Transverse colon (tissue), 4 donors: ENCODE results near the gene GSG1. TPM values are rescaled to one million over a fixed set of nuclear protein-coding genes. Genes with fewer than 3 reads are reported as not detected.

Experiments
- DNase-seq: peaks from one replicate; pipeline ENCODE4 v3.0.0-alpha.2; 2019
- H3K27ac ChIP-seq, 4 donors: fragments of 200-600 bp; sonication (generic); 2 replicates each; pipeline ENCODE4 v1.5.1; 2016 to 2018; ENCODE audit warnings: inconsistent platforms in 4 of 4
- H3K27me3 ChIP-seq: fragments of 200-600 bp; sonication (generic); 2 replicates; pipeline ENCODE4 v1.5.1; 2017; ENCODE audit warnings: inconsistent platforms
- H3K36me3 ChIP-seq, 4 donors: fragments of 200-600 bp; sonication (generic); 2 replicates each; pipeline ENCODE4 v1.5.1; 2017 to 2019; ENCODE audit warnings: inconsistent platforms in 4 of 4
- H3K4me1 ChIP-seq, 4 donors: fragments of 200-600 bp; sonication (generic); 2 replicates each; pipeline ENCODE4 v1.5.1; 2017 to 2020; ENCODE audit warnings: inconsistent platforms in 4 of 4
- H3K4me3 ChIP-seq, 4 donors: fragments of 200-600 bp; sonication (generic); 1 replicate in 1 of 4; 2 replicates in 3 of 4; pipeline versions ENCODE4 v1.5.1 to v1.6.1; 2017 to 2019; ENCODE audit warnings: inconsistent platforms in 4 of 4
- H3K9me3 ChIP-seq, 2 donors: fragments of 200-600 bp; sonication (generic); 2 replicates each; pipeline ENCODE4 v1.5.1; 2017 to 2019; ENCODE audit warnings: inconsistent platforms in 2 of 2
- EP300 ChIP-seq: sonication (generic); formaldehyde crosslinking; IDR thresholded peaks from one replicate; pipeline ENCODE4 v1.6.1; 2017; ENCODE audit warnings: antibody characterized with exemption, low read depth
- POLR2A ChIP-seq: fragments of 450-650 bp; IDR thresholded peaks from one replicate; pipeline ENCODE4 v1.6.1; 2016; ENCODE audit warnings: antibody characterized with exemption, mild to moderate bottlenecking, moderate library complexity
- POLR2AphosphoS5 ChIP-seq, 3 donors: sonication (generic); formaldehyde crosslinking; IDR thresholded peaks; one replicate each; pipeline ENCODE4 v1.6.1; 2016; ENCODE audit warnings: antibody characterized with exemption in 3 of 3
- WGBS, 2 donors: methylation state at CpG; one replicate each; pipeline ENCODE4 v1.1.5; 2018; ENCODE audit warnings: low coverage in 1 of 2; 5-methylcytosine and 5-hydroxymethylcytosine counted together
- in situ Hi-C, 4 donors: fragments of 200-750 bp; cut with MboI; loops; one replicate each; pipeline versions ENCODE4 v1.15.0 to v1.15.1; 2017; ENCODE audit warnings: low sequenced_read_pairs in 3 of 4, low pct_ligation_motif_present in 1 of 4, low pct_unique_long_range_greater_than_20kb in 1 of 4
- intact Hi-C: fragments of 100-400 bp; cut with DNase I; formaldehyde crosslinking; loops from one replicate; pipeline ENCODE4 v1.15.1; 2023; ENCODE audit warnings: low total_unique reads
- total RNA-seq, 4 donors: library from RNA; depleted of rRNA; stranded (reverse); fragments of >200 nt; gene quantifications; one replicate each; pipeline ENCODE4 v1.1.0, GENCODE V29; 2016
- TF ChIP-seq, protein P1 (sequence below), 5 experiments: fragments of 200-600 bp in 3 of 5; fragments of 450-650 bp in 2 of 5; sonication (generic) in 3 of 5; IDR thresholded peaks; 1 replicate in 2 of 5; 2 replicates in 3 of 5; pipeline ENCODE4 v1.5.1; 2016 to 2017; ENCODE audit warnings: antibody characterized with exemption in 5 of 5, inconsistent platforms in 3 of 5, mild to moderate bottlenecking in 2 of 5, moderate library complexity in 1 of 5

GSG1 gene
- total RNA-seq, 4 donors from 2014 or later: not detected

DNA sequence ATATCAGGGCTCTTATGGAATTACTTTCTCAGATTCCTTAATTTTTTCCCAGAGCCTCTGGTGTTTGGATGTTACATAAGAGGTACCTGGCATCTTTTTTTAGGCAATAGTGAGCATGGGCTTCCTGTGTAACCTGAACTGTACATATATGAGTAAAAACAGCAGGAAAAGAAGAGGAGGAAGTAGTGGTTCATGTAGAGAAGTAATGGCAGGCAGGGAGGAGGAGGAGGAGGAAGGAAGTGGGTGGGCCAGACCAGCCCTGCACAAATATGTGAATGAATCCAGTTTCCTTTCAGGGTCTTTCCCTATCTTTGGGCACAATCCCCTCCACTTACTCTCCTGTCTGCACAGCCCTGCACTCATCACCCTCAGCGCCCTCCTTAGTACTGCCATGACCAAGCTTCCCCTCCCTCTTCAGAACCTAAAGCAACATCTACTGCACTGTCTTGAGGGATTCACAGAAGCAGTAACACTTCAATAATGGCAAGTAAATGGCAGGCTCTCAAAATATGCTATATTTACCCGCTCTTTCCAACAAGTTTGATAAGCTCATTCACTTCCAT, 40.9 kb upstream of the GSG1 start:
- in situ Hi-C loops: no loop called here
- WGBS, 2 donors: 78 to 92% methylated on average over 2 of the region's 2 CpGs
- no peak overlapping the region for H3K4me3 ChIP-seq
- no peak for TF ChIP-seq POLR2AphosphoS5 (IDR thresholded peaks at IDR 0.05)
- TF ChIP-seq, protein P1, sequence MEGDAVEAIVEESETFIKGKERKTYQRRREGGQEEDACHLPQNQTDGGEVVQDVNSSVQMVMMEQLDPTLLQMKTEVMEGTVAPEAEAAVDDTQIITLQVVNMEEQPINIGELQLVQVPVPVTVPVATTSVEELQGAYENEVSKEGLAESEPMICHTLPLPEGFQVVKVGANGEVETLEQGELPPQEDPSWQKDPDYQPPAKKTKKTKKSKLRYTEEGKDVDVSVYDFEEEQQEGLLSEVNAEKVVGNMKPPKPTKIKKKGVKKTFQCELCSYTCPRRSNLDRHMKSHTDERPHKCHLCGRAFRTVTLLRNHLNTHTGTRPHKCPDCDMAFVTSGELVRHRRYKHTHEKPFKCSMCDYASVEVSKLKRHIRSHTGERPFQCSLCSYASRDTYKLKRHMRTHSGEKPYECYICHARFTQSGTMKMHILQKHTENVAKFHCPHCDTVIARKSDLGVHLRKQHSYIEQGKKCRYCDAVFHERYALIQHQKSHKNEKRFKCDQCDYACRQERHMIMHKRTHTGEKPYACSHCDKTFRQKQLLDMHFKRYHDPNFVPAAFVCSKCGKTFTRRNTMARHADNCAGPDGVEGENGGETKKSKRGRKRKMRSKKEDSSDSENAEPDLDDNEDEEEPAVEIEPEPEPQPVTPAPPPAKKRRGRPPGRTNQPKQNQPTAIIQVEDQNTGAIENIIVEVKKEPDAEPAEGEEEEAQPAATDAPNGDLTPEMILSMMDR (IDR thresholded peaks at IDR 0.05): no peak
- no peak for TF ChIP-seq EP300
- no peak for TF ChIP-seq POLR2A
- DNase-seq: no peak
- H3K27ac ChIP-seq: no peak overlapping the region
- no peaks in the 10 kb centered on the region for H3K36me3 ChIP-seq
- intact Hi-C loops: no loop called here
- no peaks in the 10 kb centered on the region for H3K9me3 ChIP-seq
- H3K27me3 ChIP-seq: no peaks in the 10 kb centered on the region
- H3K4me1 ChIP-seq: no peaks in the 10 kb centered on the region

DNA sequence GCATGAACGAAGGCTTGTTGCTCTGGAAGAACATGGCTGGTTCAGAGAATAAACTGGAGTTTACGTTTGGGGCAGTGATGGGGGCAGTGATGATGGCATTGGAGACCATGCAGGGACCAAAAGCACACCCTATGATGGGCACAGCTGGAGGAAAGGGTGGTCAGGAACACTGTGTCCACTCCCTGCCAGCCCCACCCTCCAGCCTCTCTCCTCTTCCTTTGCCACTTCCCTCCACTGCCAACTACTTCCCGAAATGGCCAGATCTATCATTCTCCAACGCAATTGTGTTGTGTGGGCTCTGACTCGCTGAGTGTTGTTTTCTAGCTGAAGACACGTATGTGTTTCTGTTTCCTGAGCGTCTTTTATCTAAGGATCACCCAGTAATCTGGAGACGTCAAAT, 39.3 kb upstream of the GSG1 start:
- Histone ChIP-seq H3K27me3 (no peaks in the 10 kb centered on the region), H3K36me3 (no peaks in the 10 kb centered on the region), H3K27ac (no peak overlapping the region), H3K9me3 (no peaks in the 10 kb centered on the region), H3K4me1 (no peaks in the 10 kb centered on the region), H3K4me3 (no peak overlapping the region)
- no peak for DNase-seq
- intact Hi-C loops (no loop called here), in situ Hi-C loops (no loop called here)
- 82 to 83% methylated on average over 8 of the region's 8 CpGs for whole genome bisulfite sequencing, 2 donors
- TF ChIP-seq POLR2A (no peak), EP300 (no peak)
- TF ChIP-seq, protein P1 (IDR thresholded peaks at IDR 0.05): no peak

DNA sequence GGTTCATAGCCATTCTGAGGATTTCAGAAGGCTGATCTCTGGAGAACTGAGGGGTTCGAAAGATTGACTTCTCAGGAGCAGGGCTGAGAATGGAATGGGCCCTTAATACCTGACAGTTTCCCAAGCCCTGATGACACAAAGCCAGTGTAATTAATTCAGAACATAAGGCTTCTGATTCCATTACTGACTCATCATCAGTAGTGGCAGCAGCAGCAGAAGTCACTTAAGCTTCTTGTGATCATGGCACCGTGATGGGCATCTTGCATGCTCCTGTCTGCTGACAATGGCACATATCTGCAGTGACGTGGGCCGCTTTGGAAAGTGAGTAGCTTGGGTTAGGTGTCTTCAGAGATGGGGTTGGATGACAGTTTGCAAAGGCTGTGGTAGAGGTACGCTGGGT, 38.2 kb upstream of the GSG1 start:
- in situ Hi-C loops: no loop called here
- no peaks in the 10 kb centered on the region for H3K9me3 ChIP-seq
- no peaks in the 10 kb centered on the region for H3K27me3 ChIP-seq
- H3K4me3 ChIP-seq: no peak overlapping the region
- WGBS, 2 donors: 79% methylated on average over 5 of the region's 5 CpGs; no CpG with 5 or more reads in 1 of the 2 donors
- DNase-seq: no peak
- H3K4me1 ChIP-seq: no peaks in the 10 kb centered on the region
- H3K36me3 ChIP-seq: no peaks in the 10 kb centered on the region
- no peak overlapping the region for H3K27ac ChIP-seq
- TF ChIP-seq, protein P1 (IDR thresholded peaks at IDR 0.05): no peak
- no peak for TF ChIP-seq EP300
- no peak for TF ChIP-seq POLR2AphosphoS5 (IDR thresholded peaks at IDR 0.05)
- TF ChIP-seq POLR2A: no peak
- intact Hi-C loops: no loop called here

DNA sequence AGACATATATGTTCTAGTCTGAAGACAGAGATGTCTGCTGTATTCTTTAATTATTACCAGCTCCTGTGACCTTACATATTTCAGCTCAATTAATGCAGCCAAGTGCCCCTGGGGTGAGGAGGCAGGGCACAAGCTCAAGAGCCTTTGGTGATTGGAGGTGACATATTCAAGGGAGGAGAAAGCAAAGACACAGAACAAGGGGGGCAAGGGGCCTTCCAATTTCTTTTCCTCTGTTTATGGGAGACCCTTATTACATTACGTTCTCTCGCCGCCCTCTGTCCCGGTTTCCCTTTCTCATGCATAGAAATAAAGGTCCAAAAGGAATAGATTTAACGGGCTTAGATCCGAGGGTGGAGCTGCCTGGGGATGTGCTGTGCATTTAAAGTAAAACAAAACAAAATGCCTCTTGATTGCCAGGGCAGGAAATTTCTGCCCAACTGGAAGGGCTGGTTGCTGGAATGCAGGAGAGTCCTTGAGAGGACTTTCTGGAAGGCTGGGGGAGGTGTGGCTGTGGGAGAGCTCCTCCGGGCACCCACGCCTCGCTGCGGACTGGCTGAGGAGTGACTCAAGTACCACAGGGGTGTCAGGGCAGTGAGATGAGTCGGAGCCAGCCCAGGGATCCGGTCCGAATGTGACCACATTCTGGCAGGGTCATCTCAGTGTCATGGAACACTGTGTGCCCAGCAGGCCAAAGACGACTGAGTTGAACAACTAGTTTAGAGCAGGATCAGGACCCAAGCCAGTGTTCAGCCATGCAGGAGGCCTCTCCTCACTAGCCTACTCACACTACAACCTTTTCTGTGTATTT, 32.1 kb upstream of the GSG1 start:
- H3K27me3 ChIP-seq: peaks cover 4% of the 10 kb centered on the region
- TF ChIP-seq POLR2AphosphoS5 (IDR thresholded peaks at IDR 0.05) (no peak), POLR2A (no peak), EP300 (no peak)
- TF ChIP-seq, protein P1 (IDR thresholded peaks at IDR 0.05): no peak
- in situ Hi-C loops (no loop called here), intact Hi-C loops (no loop called here)
- H3K9me3 ChIP-seq: no peaks in the 10 kb centered on the region
- no peak overlapping the region for H3K4me3 ChIP-seq
- no peaks in the 10 kb centered on the region for H3K4me1 ChIP-seq
- 58 to 68% methylated on average over 12 to 14 of the region's 14 CpGs for WGBS, 2 donors
- H3K36me3 ChIP-seq: no peaks in the 10 kb centered on the region
- H3K27ac ChIP-seq: no peak overlapping the region
- no peak for DNase-seq
